HepG2 (cell line): ENCODE data around the gene SLC8A2. TPM values are rescaled to one million over a fixed set of nuclear protein-coding genes. Genes with fewer than 3 reads are reported as not detected.

Experiments used
- ATAC-seq: fragments of 200-7000 bp; cut with Tn5 transposase; 3 replicates; pipeline ENCODE4 v1.9.1; 2020; ENCODE audit warnings: mild to moderate bottlenecking, moderate library complexity
- BruUV-seq: library from RNA; stranded (reverse); fragments of 400-500 nt; replicated peaks from 2 replicates; lab custom pipeline; 2021; lab: Mats Ljungman, UMichigan
- CTCF ChIA-PET: fragments of 300-600 bp; formaldehyde crosslinking; extraction: SDS; loops from one replicate; lab custom pipeline; 2021; ENCODE audit warnings: low total read pairs, inconsistent platforms, low intra/inter-chr PET ratio; lab: Yijun Ruan, JAX
- POLR2A ChIA-PET: fragments of 350-600 bp; sonication (Branson Sonifier 250); formaldehyde crosslinking; loops from one replicate; lab custom pipeline; 2020; ENCODE audit warnings: antibody characterized with exemption, inconsistent platforms; lab: Yijun Ruan, JAX
- DNase-seq: peaks from one replicate; pipeline ENCODE4 v3.0.0-alpha.2; 2015; ENCODE audit warnings: low spot score
- FAIRE-seq: peaks from 3 replicates; lab custom pipeline; 2011; peaks lifted over from hg19 to GRCh38; lab: Jason Lieb, UNC
- H2AFZ ChIP-seq: one replicate; pipeline ENCODE4 v1.6.1; 2011; ENCODE audit warnings: low read length, inconsistent platforms
- H3K27ac ChIP-seq: fragments of 300-600 bp; 3 replicates; pipeline ENCODE4 v1.8.0; 2011; ENCODE audit warnings: mixed run types, mild to moderate bottlenecking, mixed read lengths, low read length, inconsistent platforms; ENCODE audit not compliant: insufficient read depth; ENCODE audit errors: extremely low read length
- H3K27me3 ChIP-seq, 2 experiments: fragments of 200-600 bp in 1 of 2; 2 replicates in 1 of 2; 3 replicates in 1 of 2; pipeline versions ENCODE4 v1.6.0 to v1.8.0; 2011; ENCODE audit warnings: low read length in 2 of 2, mild to moderate bottlenecking in 2 of 2, moderate library complexity in 2 of 2, inconsistent platforms in 1 of 2; ENCODE audit not compliant: insufficient read depth in 2 of 2, control insufficient read depth in 1 of 2
- H3K36me3 ChIP-seq, 2 experiments: fragments of 200-600 bp in 1 of 2; replicated peaks in 1 of 2; 2 replicates in 1 of 2; 3 replicates in 1 of 2; pipeline versions ENCODE4 v1.5.1 to v1.8.0; 2011; ENCODE audit warnings: low read length in 2 of 2, inconsistent platforms in 1 of 2; ENCODE audit not compliant: insufficient read depth in 2 of 2, control insufficient read depth in 1 of 2
- H3K4me1 ChIP-seq: 2 replicates; pipeline ENCODE4 v1.5.1; 2012; ENCODE audit warnings: low read length, inconsistent platforms; ENCODE audit not compliant: insufficient read depth
- H3K4me2 ChIP-seq: 2 replicates; pipeline ENCODE4 v1.6.0; 2011; ENCODE audit warnings: low read depth, low read length, inconsistent platforms
- H3K4me3 ChIP-seq, 3 experiments: fragments of 200-600 bp in 1 of 3; sonication (generic), shearing (Covaris generic) in 1 of 3; replicated peaks in 1 of 3; 2 replicates each; pipeline ENCODE4 v1.5.1; 2011 to 2016; ENCODE audit warnings: low read length in 3 of 3, inconsistent platforms in 2 of 3, low read depth in 2 of 3, mild to moderate bottlenecking in 2 of 3, control low read depth in 1 of 3, mixed read lengths in 1 of 3; ENCODE audit not compliant: insufficient read depth in 1 of 3
- H3K79me2 ChIP-seq: one replicate; pipeline ENCODE4 v1.6.1; 2011; ENCODE audit warnings: low read length, inconsistent platforms; ENCODE audit not compliant: insufficient read depth
- H3K9ac ChIP-seq: 2 replicates; pipeline ENCODE4 v1.6.0; 2011; ENCODE audit warnings: mild to moderate bottlenecking, low read depth, low read length, inconsistent platforms; ENCODE audit not compliant: insufficient read depth
- H3K9me3 ChIP-seq: 2 replicates; pipeline ENCODE4 v1.5.1; 2012; ENCODE audit warnings: mild to moderate bottlenecking, low read length
- H4K20me1 ChIP-seq: 2 replicates; pipeline ENCODE4 v1.6.0; 2011; ENCODE audit warnings: inconsistent platforms, mild to moderate bottlenecking, low read length, moderate library complexity; ENCODE audit not compliant: insufficient read depth
- ATF6 ChIP-seq: sonication (generic); formaldehyde crosslinking; conservative IDR thresholded peaks from 2 replicates; pipeline ENCODE4 v1.4.0; 2020; ENCODE audit warnings: missing genetic modification reagents
- HDAC6 ChIP-seq: fragments of 200-600 bp; sonication (generic); IDR thresholded peaks from 2 replicates; pipeline ENCODE4 v1.7.0; 2017; ENCODE audit warnings: mild to moderate bottlenecking, antibody characterized with exemption, low read length, low read depth
- PRDM15 ChIP-seq: sonication (generic); formaldehyde crosslinking; IDR thresholded peaks from 2 replicates; pipeline ENCODE4 v1.4.0; 2020; ENCODE audit warnings: missing genetic modification reagents
- PRPF4 ChIP-seq: fragments of 200-400 bp; formaldehyde crosslinking; IDR thresholded peaks from 2 replicates; pipeline ENCODE4 v1.6.1; 2016; ENCODE audit warnings: low read length, low read depth; ENCODE audit not compliant: poor library complexity, severe bottlenecking
- REPIN1 ChIP-seq: sonication (generic); formaldehyde crosslinking; IDR thresholded peaks from 2 replicates; pipeline ENCODE4 v1.8.0; 2022; ENCODE audit warnings: missing genetic modification reagents, low read depth, mild to moderate bottlenecking, borderline replicate concordance
- RNF2 ChIP-seq: fragments of 450-650 bp; conservative IDR thresholded peaks from 2 replicates; pipeline ENCODE4 v1.6.1; 2016; ENCODE audit warnings: low read depth
- SAFB2 ChIP-seq: sonication (generic); formaldehyde crosslinking; IDR thresholded peaks from 2 replicates; pipeline ENCODE4 v1.5.1; 2020; ENCODE audit warnings: missing genetic modification reagents, low read depth, mild to moderate bottlenecking, borderline replicate concordance
- ZNF143 ChIP-seq: sonication (generic); formaldehyde crosslinking; IDR thresholded peaks from 2 replicates; pipeline ENCODE4 v1.4.0; 2020; ENCODE audit warnings: missing genetic modification reagents
- ZNF720 ChIP-seq: sonication (generic); formaldehyde crosslinking; IDR thresholded peaks from 2 replicates; pipeline ENCODE4 v1.4.0; 2020; ENCODE audit warnings: missing genetic modification reagents
- ZSCAN5A ChIP-seq: sonication (generic); formaldehyde crosslinking; IDR thresholded peaks from 2 replicates; pipeline ENCODE4 v1.8.0; 2022; ENCODE audit warnings: mild to moderate bottlenecking, missing genetic modification reagents, borderline replicate concordance
- WGBS: methylation state at CpG from one replicate; pipeline ENCODE4 v1.1.6; 2017; ENCODE audit warnings: low lambda C conversion rate; 5-methylcytosine and 5-hydroxymethylcytosine counted together
- in situ Hi-C: cut with HindIII; loops from 2 replicates; pipeline ENCODE4 v1.10.0; 2017; ENCODE audit warnings: low pct_unique_long_range_greater_than_20kb; ENCODE audit not compliant: extremely low pct_ligation_motif_present
- intact Hi-C: fragments of 100-400 bp; cut with micrococcal nuclease; formaldehyde crosslinking; loops from one replicate; pipeline ENCODE4 v1.10.0; 2022; ENCODE audit not compliant: unreplicated experiment
- polyA plus RNA-seq, 8 experiments: library from polyadenylated mRNA; depleted of rRNA in 3 of 8; stranded (reverse) in 7 of 8; unstranded in 1 of 8; fragments of >200 nt; fragmentation: Illumina TruSeq in 4 of 8; extraction: Trizol in 4 of 8; gene quantifications; 2 replicates each; pipeline versions ENCODE4 v1.2.1 to v1.2.3, GENCODE V29; 2011 to 2016; ENCODE audit warnings: low read depth in 4 of 8, missing spikeins in 1 of 8, mixed read lengths in 1 of 8; ENCODE audit not compliant: insufficient read depth in 1 of 8
- total RNA-seq, 5 experiments: library from RNA; depleted of rRNA; stranded (reverse); fragments of >200 nt; fragmentation: Illumina TruSeq; extraction: Trizol; gene quantifications; 2 replicates each; pipeline ENCODE4 v1.2.3, GENCODE V29; 2016; ENCODE audit warnings: low read depth in 1 of 5

SLC8A2 gene
- total and polyA plus RNA-seq, 2 of the 13 experiments (the other 11 are each of a cell fraction or from before 2014, with no cell fraction given) = 0.02 TPM; not detected in 1

- ATAC-seq = no peak
- Histone ChIP-seq H3K9me3 (no peaks in the 10 kb centered on the region), H3K79me2 (no peaks in the 10 kb centered on the region), H3K27ac (no peak overlapping the region), H3K36me3 (no peaks in the 10 kb centered on the region), H3K27me3 (peaks cover 5 to 78% of the 10 kb centered on the region in 2 experiments), H4K20me1 (peaks cover 8% of the 10 kb centered on the region; the same call in 1 of the 2 replicates), H3K4me3 (no peak overlapping the region), H3K4me2 (no peak overlapping the region), H2AFZ (no peak overlapping the region), H3K9ac (no peak overlapping the region), H3K4me1 (peaks cover 5% of the 10 kb centered on the region; the same call in 1 of the 2 replicates)
- in situ Hi-C loops (loop anchor here (10.0 kb wide), 1 partner anchor 121 kb away; no protein-coding TSS in a partner anchor), intact Hi-C loops (loop anchor here (2.0 kb wide), 1 partner anchor 119 kb away; no protein-coding TSS in a partner anchor)
- POLR2A ChIA-PET = no interaction called here
- TF ChIP-seq PRDM15 (no peak), RNF2 (no peak), REPIN1 (CRISPR knock-in tag) (no peak), ZNF143 (CRISPR knock-in tag) (no peak), PRPF4 (no peak), HDAC6 (no peak), ZNF720 (CRISPR knock-in tag) (no peak), ATF6 (CRISPR knock-in tag) (no peak), SAFB2 (CRISPR knock-in tag) (no peak), ZSCAN5A (no peak)
- CTCF ChIA-PET = no interaction called here
- 34% methylated on average over 18 of the region's 21 CpGs for WGBS
- no TSS peak for BruUV-seq
- no peak for FAIRE-seq
- DNase-seq = no peak
Measured at GRCh38 chr19:47415953-47416642, 55.6 kb downstream of the SLC8A2 start.
